AG04450 (cell line): Measurements from ENCODE around the gene RGS17. TPM values are rescaled to one million over a fixed set of nuclear protein-coding genes. Genes with fewer than 3 reads are reported as not detected.
A peak's percentile ranks its signal among the peaks of the same experiment; 100 is the strongest.
"Not testable (repeated sequence)": the region's sequence is repeated elsewhere in the genome, so short reads cannot be mapped to it uniquely, and the experiment has no call there.

Experiments
- CTCF ChIA-PET: fragments of 300-600, 350-600 bp; formaldehyde crosslinking; extraction: SDS; loops from one replicate; lab custom pipeline; 2022; ENCODE audit warnings: antibody characterized with exemption, inconsistent platforms; lab: Charles Lee
- POLR2A ChIA-PET: fragments of 350-600 bp; formaldehyde crosslinking; extraction: SDS; loops from one replicate; lab custom pipeline; 2021; ENCODE audit warnings: antibody characterized with exemption, inconsistent platforms; lab: Yijun Ruan, JAX
- DNase-seq: peaks from one replicate; pipeline ENCODE4 v3.0.0-alpha.2; 2011; ENCODE audit warnings: low read depth, low spot score
- H3K27ac ChIP-seq: one replicate; pipeline ENCODE4 v1.5.1; 2012; ENCODE audit warnings: low read depth, low read length, control low read depth
- H3K27me3 ChIP-seq: one replicate; pipeline ENCODE4 v1.6.0; 2012; ENCODE audit warnings: low read length; ENCODE audit not compliant: control insufficient read depth, insufficient read depth
- H3K4me3 ChIP-seq: 2 replicates; pipeline ENCODE4 v1.5.1; 2011; ENCODE audit warnings: mild to moderate bottlenecking, low read depth, low read length, control low read depth
- H3K9me3 ChIP-seq: 2 replicates; pipeline ENCODE4 v1.5.1; 2012; ENCODE audit warnings: low read length; ENCODE audit not compliant: control insufficient read depth, insufficient read depth
- polyA plus RNA-seq: library from polyadenylated mRNA; depleted of rRNA; stranded (reverse); fragments of >200 nt; gene quantifications from 2 replicates; pipeline ENCODE4 v1.2.3, GENCODE V29; 2011
- TF ChIP-seq, protein P1 (sequence below): IDR thresholded peaks from 2 replicates; pipeline ENCODE4 v1.5.1; 2011; ENCODE audit warnings: low read depth, low read length, control low read depth, inconsistent platforms

The RGS17 gene
- polyA plus RNA-seq, 1 experiment = 12.2 TPM

DNA sequence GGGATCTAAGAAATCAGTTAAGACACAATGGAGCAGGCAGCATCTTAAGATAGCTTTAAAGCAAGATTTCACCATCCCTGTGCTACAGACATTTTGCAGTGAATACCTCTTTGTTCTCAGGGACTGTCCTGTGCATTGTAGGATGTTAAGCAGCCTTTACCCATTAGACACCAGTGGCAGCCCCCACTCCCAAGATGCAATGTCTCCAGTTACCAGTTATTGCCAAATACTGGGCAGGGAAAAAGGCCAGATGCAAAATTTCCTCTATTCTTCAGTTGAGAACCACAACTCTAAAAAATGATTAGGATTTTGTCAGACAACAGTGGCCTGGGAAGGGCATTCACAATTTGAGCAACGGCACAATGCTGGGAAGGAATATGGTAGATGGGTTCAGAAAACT lies 154.3 kb downstream of the RGS17 start:
- TF ChIP-seq, protein P1, sequence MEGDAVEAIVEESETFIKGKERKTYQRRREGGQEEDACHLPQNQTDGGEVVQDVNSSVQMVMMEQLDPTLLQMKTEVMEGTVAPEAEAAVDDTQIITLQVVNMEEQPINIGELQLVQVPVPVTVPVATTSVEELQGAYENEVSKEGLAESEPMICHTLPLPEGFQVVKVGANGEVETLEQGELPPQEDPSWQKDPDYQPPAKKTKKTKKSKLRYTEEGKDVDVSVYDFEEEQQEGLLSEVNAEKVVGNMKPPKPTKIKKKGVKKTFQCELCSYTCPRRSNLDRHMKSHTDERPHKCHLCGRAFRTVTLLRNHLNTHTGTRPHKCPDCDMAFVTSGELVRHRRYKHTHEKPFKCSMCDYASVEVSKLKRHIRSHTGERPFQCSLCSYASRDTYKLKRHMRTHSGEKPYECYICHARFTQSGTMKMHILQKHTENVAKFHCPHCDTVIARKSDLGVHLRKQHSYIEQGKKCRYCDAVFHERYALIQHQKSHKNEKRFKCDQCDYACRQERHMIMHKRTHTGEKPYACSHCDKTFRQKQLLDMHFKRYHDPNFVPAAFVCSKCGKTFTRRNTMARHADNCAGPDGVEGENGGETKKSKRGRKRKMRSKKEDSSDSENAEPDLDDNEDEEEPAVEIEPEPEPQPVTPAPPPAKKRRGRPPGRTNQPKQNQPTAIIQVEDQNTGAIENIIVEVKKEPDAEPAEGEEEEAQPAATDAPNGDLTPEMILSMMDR = no peak
- DNase-seq = no peak
- peak overlapping the region; percentile 13 for H3K27ac ChIP-seq
- ChIA-PET CTCF (interaction anchor here (0.9 to 4.7 kb wide), 3 partner anchors 23 to 48 kb away, joined by 3 to 30 read pairs (median 11); no protein-coding TSS in a partner anchor), POLR2A (no interaction called here)
- H3K27me3 ChIP-seq = no peaks in the 10 kb centered on the region
- no peak overlapping the region for H3K4me3 ChIP-seq
- H3K9me3 ChIP-seq = no peaks in the 10 kb centered on the region

DNA sequence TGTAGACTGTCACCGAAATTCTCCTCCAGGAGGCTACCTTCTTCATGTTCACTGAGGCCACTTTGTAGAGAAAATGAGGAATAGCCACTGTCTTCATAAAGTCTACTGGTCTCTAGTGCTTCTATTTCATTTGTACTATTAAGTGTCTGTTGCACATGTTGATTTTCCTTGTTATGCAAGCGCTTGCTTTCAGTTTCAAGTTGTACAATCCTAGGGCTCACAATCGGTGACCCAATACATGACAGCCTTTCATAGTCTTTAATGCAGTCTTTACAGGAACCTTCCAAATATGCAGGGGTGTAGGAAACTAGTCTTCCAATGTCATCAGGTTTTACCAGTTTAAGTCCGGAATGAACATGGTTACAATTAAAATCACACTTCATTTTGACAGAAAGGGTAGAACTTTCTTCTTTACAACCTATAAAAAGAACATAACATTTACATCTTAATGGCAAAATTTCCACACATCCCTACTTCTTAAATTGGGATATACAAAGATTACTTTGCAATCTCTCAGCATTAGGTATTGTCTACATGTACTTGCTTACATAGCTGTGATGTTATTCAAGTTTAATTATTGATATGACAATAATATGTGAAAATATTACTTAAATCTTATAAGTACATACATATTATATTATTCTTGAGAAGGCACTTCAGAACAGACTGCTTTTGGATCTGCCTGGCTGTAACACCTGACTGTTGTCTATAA lies 155.7 kb downstream of the RGS17 start:
- no peaks in the 10 kb centered on the region for H3K27me3 ChIP-seq
- no peaks in the 10 kb centered on the region for H3K9me3 ChIP-seq
- no peak overlapping the region for H3K4me3 ChIP-seq
- ChIA-PET POLR2A (no interaction called here), CTCF (interaction anchor here (1.5 to 4.7 kb wide), 2 partner anchors 26 to 27 kb away, joined by 3 to 30 read pairs; no protein-coding TSS in a partner anchor)
- DNase-seq = no peak
- TF ChIP-seq, protein P1 = no peak
- no peak overlapping the region for H3K27ac ChIP-seq

DNA sequence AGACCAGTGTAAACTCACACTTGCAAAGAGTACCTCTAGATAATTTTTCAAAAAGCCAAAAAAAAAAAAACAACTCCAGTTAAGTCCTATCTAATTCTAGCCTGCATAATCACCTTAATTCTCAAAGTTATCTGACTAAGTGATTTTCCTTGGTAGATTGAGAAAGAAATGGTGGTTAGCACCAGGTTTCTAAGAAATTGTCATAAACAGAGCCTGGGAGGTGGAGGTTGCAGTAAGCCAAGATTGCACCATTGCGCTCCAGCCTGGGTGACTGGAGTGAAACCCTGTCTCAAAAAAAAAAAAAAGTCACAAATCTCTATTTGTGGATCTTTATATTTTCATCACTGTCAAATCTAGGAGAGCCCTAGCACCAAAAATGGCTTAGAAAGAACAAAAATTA lies 157.2 kb downstream of the RGS17 start:
- ChIA-PET CTCF (interaction anchor here (1.5 kb wide), 1 partner anchor 26 kb away, joined by 3 read pairs; no protein-coding TSS in a partner anchor), POLR2A (interaction anchor here (1.4 kb wide), 1 partner anchor 9 kb away, joined by 6 read pairs; the partner anchor contains the start of gene FBXO5)
- H3K27me3 ChIP-seq = no peaks in the 10 kb centered on the region
- no peak for DNase-seq
- TF ChIP-seq, protein P1 = no peak
- H3K4me3 ChIP-seq = no peak overlapping the region
- no peaks in the 10 kb centered on the region for H3K9me3 ChIP-seq
- no peak overlapping the region for H3K27ac ChIP-seq

DNA sequence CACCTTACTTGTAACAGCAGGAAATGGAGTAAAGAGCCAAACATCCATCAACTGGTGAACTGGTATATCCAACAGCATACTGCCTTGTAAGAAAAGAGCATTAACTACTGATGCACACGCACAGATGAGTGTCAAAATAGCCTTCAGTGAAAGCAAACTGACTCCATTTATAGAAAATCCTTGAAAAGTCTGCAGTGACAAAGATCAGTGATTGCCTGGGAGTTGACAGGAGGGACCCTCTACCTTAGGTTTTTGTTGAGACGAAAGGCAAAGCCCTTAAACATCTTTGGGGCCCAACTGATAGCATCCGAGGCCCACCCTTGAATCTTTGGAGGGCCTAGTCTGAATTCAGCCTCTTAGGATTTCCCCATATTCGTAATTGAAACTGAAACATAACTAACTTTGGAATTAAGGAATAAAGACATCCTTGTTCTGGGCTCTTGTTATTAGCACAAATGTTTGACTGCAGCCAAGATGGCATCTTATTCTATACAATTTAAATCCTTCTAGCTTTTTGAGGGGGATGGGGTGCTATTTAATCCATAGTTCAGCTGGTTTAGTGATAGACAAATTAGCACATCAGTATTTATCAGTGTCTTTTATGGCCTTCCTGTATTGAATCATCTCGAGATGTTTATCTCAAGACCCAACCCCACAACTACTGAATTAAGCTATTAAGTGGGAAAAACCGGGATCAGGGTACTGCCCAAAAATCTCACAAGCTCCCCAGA lies 161.2 kb downstream of the RGS17 start:
- Histone ChIP-seq H3K9me3 (peaks cover 4% of the 10 kb centered on the region; the same call in 1 of the 2 replicates), H3K27ac (no peak overlapping the region), H3K27me3 (no peaks in the 10 kb centered on the region), H3K4me3 (no peak overlapping the region)
- ChIA-PET CTCF (interaction anchor here (0.6 to 2.4 kb wide), 2 partner anchors 16 to 261 kb away, joined by 3 to 12 read pairs; no protein-coding TSS in a partner anchor), POLR2A (no interaction called here)
- no peak for DNase-seq
- TF ChIP-seq, protein P1 = no peak

DNA sequence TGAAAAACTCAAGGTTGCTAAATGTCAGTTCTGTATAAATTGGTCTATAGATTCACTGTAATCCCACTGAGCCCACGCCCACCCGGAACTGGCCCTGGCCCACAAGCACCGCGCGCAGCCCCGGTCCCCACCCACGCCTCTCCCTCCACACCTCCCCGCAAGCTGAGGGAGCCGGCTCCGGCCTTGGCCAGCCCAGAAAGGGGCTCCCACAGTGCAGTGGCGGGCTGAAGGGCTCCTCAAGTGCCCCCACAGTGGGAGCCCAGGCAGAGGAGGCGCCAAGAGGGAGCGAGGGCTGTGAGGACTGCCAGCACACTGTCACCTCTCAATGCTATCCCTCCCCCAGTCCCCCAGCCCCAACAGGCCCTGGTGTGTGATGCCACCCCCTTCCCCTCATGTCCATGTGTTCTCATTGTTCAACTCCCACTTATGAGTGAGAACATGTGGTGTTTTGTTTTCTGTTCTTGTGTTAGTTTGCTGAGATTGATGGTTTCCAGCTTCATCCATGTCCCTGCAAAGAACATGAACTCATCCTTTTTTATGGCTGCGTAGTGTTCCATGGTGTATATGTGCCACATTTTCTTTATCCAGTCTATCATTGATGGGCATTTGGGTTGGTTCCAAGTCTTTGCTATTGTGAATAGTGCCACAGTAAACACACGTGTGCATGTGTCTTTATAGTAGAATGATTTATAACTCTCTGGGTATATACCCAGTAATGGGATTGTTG lies 164.8 kb downstream of the RGS17 start:
- CTCF ChIA-PET, H3K27me3 ChIP-seq, H3K4me3 ChIP-seq, POLR2A ChIA-PET, DNase-seq, H3K9me3 ChIP-seq, H3K27ac ChIP-seq: not testable (repeated sequence)
